GM19324 (cell line): ENCODE results near the gene TSPEAR.

Experiments
- ATAC-seq: cut with Tn5 transposase; IDR thresholded peaks from one replicate; pipeline ENCODE4 v1.9.1; 2021; ENCODE audit warnings: mild to moderate bottlenecking, moderate library complexity; ENCODE audit not compliant: unreplicated experiment, low FRiP score

Gene TSPEAR

DNA sequence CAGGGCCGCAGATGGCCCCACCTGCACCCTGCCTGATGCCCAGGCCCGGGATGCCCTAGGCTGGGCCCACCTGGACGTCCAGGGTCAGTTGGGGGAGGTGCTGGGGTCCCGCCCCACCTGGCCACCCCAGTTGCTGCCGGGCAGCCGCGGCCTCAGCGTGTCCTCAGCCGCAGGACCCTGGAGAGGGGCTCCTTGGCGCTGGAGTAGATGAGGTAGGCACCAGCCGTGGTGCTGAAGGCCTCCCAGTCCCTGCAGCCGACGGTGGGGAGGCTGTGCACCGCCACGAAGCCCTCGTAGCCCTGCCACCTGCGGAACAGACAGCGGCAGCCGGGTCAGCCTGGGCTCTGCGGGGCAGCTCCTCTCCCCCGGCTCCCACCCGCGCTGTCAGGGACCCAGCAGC is 211.7 kb downstream of the TSPEAR start:
- no peak for ATAC-seq

DNA sequence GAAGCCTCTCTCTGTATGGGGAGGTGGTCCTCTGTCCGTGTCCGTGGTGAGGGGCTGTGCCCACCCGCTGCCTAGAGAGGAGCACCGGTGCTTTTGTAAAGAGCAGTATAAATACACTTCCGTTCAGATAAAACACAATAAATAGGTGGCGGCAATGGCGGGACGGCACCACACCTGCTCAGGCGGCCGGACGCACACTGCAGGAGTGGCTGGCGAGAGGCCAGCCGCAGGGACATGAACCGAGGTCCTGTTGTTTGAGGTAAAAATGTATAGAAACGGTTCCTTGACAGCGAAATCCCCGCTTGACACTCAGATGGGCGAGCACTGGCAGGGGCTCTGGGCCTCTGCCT is 212.2 kb downstream of the TSPEAR start:
- no peak for ATAC-seq

DNA sequence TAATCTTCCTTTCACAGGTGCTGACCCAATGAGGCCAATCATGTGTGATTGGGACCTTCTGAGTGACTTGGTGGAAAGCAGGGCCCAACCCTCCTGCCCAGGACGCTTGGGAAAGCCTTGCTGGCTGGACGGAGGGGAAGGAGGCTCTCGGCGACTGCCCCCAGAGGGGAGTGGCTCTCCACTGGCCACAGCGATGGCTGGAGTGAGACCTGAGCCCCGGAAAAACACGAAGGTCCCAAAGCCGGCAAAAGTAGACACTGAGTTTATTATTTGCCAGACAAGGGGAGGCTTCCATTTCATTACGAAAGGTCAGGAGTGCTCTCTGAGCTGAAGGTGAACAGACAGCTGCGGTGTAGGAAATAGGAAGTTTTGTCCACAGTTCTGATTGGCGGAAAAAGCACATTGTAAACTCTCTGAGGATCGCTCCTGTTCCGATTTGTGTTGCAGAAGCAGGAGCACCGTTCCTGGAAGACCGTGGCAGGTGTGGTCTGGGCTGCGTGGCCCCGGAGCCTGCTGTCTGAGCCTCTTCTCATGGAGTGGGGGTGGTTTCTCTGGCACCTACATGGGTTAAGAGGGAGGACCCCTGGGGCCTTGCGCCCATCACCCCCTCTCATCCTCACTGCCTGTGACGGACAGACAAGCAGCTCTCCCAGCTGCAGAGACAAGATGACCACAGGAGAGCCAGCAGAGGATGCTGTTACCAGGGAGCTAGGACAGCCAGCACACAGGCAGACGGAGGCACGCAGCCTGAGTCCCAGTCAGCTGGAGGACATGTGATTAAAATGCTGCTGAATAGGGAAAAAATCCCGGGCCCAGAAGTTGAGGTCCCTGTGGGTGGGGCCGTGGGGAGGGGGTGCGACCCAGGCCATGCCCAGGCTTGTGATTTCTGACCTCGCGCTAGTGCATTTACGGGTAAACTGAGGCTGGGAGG is 212.8 kb downstream of the TSPEAR start:
- no peak for ATAC-seq

DNA sequence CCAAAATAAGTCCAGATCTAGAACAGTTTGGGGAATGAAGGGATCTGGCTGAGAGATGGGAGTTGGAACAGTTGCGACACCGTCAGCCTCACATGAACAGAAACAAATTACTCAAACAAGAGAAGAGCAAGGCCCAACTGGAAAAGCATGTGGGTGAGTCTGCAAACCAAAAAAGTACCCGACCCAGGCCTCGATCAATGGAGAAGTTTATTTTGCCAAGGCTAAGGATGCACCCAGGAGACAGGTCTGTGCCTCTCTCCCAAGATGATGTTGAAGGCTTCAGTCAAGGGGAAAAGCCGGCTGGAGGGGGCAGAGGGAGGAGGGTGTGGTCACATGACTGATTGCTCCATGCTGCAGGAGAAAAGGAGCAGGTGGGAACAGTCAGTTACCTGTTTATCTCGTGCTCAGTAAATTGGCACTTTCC is 213.7 kb downstream of the TSPEAR start:
- no peak for ATAC-seq

DNA sequence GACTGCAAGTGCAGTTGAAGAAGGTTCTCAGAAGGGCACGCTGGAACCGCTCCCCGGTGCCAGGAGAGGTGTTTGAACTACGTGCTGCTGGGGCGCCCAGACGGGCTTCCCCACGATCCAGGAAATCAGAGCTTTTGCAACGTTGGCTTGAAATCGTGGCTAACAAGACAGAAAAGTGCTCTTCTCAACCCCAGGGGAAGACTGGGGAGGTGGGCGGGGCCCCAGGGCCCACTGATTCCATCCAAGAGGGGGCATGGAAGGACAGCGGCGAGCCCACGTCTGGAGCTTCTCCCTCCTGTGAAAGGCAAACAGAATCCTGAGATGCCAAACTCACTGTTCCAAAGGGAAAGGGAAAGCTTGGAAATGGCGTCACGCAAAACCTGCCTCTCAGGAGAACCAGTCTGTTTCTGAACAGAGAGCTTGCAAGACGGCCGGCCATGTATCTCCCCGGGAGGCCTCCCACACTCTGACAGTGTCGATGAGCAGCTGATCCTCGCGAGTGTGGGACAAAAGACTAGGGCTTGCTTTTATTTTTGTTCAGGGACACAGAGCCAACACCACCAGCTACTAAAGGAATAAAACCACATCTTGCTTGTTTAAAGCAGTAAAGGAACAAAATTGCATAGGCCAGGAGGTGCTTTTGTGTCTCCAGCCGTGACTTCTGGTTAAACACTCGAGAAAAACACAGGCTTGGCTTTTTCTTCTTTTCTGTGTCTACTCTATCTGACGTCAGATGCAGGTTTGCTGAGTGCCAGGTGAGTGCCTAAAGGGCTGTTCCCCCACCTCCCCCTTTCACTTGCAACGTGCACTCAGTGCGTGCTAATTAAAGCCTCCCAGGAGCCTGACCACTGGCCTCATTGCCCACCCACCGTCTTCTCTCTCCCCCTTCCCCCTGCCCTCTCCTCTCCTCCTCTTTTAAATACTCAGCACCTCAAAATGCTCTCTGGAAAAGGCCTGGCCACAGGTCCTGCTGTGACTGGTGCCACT is 214.5 kb downstream of the TSPEAR start:
- no peak for ATAC-seq

DNA sequence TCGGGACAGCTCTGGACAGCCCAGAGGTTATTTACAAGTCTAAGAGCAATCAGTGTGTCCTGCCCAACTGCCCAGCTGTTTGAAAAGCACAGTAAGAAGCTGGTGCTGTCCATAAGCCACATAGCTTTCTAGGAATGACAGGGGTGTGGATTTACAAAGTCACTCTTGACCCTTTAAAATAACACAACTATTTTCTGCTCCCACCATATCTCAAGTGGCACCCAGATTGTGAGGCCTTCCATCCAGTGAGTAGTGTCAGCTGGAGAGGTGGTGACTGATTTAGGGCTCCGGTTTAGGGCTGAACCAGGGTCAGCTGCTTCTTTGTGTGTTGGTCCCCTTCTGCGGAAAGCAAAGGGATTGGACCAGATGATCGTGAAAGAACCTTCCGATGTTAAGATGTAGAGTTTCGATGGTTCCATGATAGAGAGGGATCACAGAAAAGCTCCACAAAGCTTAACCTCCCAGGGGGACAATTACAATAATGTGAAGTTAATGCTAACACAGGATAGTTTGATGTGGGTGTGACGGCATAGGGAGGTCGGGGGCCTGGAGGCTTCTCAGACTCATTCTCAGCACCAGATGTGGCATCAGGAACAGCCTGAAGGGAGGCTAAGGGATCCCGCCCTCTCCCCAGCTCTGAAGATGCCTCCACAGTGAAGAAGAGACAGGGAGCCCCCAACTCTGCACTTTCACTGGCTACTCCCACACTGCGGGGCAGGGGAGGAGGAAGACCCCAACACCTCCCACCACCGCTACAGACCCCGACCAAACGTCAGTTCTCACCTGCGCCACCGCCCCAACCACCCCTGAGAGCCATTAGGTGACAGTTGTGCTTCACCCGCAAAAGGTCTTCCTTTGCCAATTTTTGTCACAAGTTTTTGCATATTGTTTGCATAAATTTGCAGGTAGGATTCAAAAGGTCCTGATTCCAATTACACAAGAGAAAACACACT is 215.5 kb downstream of the TSPEAR start:
- ATAC-seq: no peak

DNA sequence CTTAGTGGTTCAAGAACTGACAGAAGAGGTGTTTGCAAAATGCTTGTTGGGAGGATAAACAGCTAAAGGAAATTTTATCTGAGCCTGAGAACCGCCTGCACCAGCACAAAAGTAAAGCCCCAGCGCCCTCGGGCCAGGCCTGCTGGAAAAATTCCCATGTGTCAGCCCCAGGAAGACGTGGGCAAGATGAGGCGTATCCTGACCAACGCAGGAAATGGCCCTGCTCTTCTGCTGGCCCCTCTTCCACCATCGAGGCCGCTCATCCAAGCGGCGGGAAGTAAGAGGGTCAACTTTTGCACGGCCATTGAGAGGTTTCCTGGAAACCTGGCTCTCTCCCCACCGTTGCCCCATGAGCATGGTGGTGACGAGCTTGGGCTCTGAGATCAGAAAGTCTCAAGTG is 216.4 kb downstream of the TSPEAR start:
- ATAC-seq: no peak

DNA sequence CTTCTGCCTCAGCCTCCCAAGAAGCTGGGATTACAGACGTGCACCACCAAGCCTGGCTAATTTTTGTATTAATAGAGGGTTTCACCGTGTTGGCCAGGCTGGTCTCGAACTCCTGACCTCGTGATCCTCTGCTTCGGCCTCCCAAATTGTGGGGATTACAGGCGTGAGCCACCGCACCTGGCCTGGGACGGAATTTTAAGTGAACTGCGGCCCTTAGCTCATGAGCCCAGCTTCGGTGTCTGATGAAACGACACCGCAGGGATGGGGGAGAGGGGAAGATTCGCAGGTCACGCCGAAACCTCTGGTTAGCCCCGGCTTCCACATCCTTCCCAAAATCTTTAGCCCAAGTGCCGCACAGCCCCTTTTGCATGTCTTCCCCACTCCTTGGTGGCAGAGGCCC is 217.0 kb downstream of the TSPEAR start:
- ATAC-seq: no peak

DNA sequence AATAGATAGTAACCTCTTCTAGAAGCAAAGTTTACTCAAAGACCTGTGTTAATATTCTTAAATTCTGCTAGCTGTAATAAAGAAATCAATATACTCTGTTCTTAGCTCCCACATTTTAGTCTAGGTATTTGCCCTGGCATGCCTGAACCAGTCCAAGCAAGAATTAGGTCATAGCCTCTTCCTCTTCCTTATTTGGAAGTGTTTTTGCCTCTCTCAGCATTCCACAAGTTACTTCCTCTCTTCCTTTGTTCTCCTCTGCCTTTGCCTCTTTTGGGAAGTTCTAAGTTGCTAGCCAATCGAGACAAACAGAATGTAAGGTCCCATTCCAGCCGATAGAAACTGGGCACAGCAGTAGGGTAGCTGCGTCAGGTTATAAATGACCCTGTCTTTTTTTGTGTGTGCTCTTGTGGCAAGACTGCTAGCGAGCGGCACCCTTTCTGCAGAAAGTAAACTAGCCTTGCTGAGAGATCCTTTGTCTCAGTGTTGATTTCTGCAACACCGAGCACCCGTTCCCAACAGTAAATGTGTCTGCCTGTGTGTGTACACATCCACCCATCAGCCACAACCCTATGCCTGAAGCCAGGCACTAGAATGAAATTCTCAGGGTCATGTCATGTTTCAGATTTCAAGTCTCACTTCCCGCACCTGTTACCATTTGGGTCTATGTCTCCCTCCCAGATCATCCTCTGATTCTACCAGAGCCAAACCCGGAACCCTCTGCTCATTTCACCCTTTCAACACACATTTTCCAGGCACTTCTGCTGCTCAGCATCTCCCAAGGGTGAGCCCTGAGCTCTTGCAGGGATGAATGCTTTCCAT is 218.6 kb downstream of the TSPEAR start:
- ATAC-seq: no peak

DNA sequence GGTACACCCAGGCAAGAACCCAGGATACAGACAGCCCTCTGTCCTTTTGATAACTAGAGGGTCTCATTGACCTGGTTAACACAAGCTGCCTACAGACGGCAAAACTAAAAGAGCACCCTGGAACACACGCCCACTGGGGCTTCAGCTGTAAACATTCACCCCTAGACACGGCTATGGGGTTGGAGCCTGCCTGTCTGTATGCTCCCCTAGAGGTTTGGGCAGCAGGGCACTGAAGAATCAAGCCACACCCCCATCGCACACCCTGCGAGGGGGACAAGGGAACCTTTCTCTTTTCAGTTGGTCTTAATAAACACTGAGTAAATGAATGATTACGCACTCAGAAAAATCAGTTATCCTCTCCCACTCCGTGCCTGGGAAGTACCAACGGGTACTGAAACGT is 220.6 kb downstream of the TSPEAR start:
- ATAC-seq: no peak

DNA sequence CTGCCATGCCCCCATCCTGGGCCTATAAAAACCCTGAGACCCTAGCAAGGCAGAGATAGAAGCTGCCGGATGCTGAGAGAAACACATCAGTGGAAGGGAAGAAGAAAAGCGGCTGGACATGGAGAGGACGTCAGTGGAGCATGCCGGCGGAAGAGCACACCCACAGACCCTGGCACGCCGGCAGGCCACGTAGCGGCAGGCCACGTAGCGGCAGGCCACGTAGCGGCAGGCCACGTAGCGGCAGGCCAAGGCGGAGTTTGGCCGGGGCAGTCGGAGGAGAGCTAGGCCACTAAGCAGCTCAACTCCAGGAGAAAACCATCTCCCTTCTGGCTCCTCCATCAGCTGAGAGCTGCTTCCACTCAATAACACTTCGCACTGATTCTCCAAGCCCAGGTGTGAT is 221.0 kb downstream of the TSPEAR start:
- no peak for ATAC-seq

DNA sequence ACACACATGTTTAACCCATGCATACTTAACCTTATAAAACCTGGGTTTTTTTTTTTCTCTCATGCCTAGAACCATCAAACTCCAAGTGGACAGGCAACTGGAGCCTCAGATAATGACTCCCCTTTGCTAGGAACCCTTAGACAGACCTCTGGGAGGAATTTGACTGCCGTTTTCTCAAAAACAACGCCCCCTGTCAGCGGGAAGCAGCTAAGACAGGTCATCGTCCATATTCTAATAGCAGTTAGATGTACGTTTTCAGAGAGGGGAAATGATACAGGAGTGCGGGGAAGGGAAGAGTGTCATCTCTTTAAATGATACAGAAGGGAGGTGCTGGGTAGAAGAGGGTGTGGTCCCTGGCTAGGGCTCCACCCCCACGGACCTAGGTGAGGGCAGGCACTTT is 221.4 kb downstream of the TSPEAR start:
- no peak for ATAC-seq

DNA sequence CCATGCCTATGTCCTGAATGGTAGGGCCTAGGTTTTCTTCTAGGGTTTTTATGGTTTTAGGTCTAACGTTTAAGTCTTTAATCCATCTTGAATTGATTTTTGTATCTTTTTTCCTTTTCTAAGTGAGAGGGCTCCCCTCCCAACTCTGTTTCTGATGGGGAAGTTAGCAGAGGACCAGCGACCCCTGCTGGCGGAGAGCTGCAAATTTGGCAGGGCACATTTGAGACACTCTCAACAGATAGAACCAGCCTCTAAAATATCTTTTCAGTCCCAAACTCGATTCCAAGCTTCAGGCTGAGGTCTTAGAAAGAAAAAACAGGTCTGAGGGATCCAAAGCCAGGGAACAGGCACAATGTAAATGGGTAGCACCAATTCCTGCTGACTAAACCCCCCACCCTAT is 223.5 kb downstream of the TSPEAR start:
- ATAC-seq: no peak

DNA sequence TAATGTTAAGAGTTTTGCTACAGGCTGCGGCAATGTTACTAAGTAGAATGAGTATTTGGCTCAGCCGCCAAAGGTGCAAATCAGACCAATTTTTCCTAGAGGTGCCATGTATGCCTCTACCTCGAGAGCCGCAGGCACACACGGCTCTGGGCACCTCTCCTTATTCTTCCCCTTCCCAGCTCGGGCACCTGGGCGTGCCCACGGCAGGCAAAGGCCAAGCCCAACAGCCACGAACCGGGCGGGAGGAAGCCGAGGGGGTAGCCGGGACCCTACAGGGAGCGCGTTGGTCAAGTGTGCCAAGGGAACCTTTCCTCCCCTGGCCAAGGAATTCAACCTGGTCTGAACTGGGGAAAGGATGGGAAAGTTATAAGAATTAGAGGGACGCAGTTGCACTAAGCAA is 225.1 kb downstream of the TSPEAR start:
- no peak for ATAC-seq

DNA sequence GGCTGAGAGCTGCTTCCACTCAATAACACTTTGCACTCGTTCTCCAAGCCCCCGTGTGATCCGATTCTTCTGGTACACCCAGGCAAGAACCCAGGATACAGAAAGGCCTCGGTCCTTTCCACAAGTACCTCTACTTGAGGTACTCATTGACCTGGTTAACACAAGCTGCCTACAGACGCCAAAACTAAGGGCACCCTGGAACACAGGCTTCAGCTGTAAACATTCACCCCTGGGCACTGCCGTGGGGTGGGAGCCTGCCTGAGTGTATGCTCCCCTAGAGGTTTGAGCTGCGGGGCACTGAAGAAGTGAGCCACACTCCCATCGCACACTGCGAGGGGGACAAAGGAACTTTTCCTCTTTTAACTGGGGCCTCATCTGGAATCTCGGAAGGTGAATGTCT is 225.6 kb downstream of the TSPEAR start:
- no peak for ATAC-seq

DNA sequence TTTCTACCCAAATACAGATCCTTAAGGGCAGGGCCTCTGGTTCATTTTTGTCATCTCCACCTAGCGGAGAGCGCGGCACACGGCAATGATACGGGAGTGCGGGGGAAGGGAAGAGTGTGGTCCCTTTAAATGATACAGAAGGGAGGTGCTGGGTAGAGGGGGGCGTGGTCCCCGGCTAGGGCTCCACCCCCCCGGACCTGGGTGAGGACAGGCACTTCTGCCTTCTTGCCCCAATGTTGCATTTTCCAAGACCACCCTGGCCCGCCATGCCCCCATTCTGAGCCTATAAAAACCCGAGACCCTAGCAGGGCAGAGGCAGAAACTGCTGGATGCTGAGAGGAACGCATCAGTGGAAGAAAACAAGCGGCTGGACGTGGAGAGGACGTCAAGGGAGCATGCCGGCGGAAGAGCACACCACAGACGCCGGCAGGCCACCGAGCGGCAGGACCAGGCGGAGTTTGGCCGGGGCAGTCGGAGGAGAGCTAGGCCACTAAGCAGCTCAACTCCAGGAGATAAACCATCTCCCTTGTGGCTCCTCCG is 226.0 kb downstream of the TSPEAR start:
- ATAC-seq: no peak

DNA sequence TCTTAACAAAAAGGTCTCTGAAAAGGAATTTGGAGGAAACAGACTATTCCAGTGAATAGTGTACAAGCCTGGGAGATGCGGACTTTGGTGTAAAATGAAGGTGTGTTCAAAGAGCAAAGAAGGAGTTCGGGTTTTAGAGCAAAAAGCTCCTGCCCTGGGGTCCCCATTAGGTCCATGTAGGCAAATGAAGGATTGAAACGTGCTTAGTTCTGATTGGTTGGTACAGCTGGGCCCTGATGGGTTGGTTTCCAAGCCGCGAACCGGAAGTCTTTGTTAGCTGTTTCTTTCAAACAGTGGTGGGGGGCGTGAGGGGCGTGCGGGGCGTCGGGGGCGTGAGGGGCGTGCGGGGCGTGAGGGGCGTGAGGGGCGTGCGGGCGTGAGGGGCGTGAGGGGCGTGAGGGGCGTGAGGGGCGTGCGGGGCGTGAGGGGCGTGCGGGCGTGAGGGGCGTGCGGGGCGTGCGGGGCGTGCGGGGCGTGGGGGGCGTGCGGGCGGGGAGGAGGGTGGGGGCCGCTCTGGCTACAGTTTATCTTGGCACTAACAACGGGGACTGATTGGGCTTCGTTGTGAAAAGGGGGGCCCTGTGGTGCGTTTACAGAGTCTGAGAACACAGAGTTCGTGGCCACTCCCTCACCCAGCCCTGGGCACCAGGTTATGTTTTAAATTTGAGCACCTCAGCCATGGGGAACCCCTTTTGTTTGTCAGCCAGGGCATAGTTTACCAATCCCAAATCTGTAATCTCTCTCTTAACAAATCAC is 226.7 kb downstream of the TSPEAR start:
- ATAC-seq: no peak
